DND-41 (cell line): ENCODE results near the gene MYH7B.

ENCODE experiments used
- ATAC-seq: fragments of 200-7000 bp; cut with Tn5 transposase; 3 replicates; pipeline ENCODE4 v1.9.1; 2021; ENCODE audit warnings: low read depth; ENCODE audit not compliant: insufficient read depth
- DNase-seq: peaks from one replicate; pipeline ENCODE4 v3.0.0-alpha.2; 2020
- H2AFZ ChIP-seq: 2 replicates; pipeline ENCODE4 v1.6.0; 2012; ENCODE audit warnings: low read depth, low read length
- H3K27ac ChIP-seq: 2 replicates; pipeline ENCODE4 v1.5.1; 2012; ENCODE audit warnings: low read length, inconsistent platforms
- H3K27me3 ChIP-seq: fragments of 200-600 bp; sonication (generic); 2 replicates; pipeline ENCODE4 v1.6.0; 2012; ENCODE audit warnings: low read length, mild to moderate bottlenecking, inconsistent platforms; ENCODE audit not compliant: insufficient read depth, poor library complexity
- H3K36me3 ChIP-seq: 2 replicates; pipeline ENCODE4 v1.5.1; 2012; ENCODE audit warnings: low read length, inconsistent platforms; ENCODE audit not compliant: insufficient read depth
- H3K4me1 ChIP-seq: 2 replicates; pipeline ENCODE4 v1.5.1; 2012; ENCODE audit warnings: mild to moderate bottlenecking, low read length; ENCODE audit not compliant: insufficient read depth
- H3K4me2 ChIP-seq: 2 replicates; pipeline ENCODE4 v1.6.0; 2012; ENCODE audit warnings: mild to moderate bottlenecking, moderate library complexity, low read length, inconsistent platforms; ENCODE audit not compliant: insufficient read depth
- H3K4me3 ChIP-seq, 2 experiments: fragments of 200-600 bp in 1 of 2; shearing (Covaris generic) in 1 of 2; 2 replicates each; pipeline ENCODE4 v1.5.1; 2012 to 2016; ENCODE audit warnings: inconsistent platforms in 2 of 2, low read length in 2 of 2, mild to moderate bottlenecking in 2 of 2, low read depth in 1 of 2, moderate library complexity in 1 of 2
- H3K79me2 ChIP-seq: 2 replicates; pipeline ENCODE4 v1.6.0; 2012; ENCODE audit warnings: low read length, inconsistent platforms; ENCODE audit not compliant: insufficient read depth
- H3K9ac ChIP-seq: 2 replicates; pipeline ENCODE4 v1.6.0; 2012; ENCODE audit warnings: low read depth, mild to moderate bottlenecking, inconsistent platforms, low read length, moderate library complexity
- H3K9me3 ChIP-seq: 2 replicates; pipeline ENCODE4 v1.5.1; 2012; ENCODE audit warnings: low read length, moderate library complexity, mild to moderate bottlenecking, inconsistent platforms; ENCODE audit not compliant: insufficient read depth, severe bottlenecking
- H4K20me1 ChIP-seq: 2 replicates; pipeline ENCODE4 v1.6.0; 2012; ENCODE audit warnings: low read length; ENCODE audit not compliant: insufficient read depth
- EZH2 ChIP-seq: IDR thresholded peaks from 3 replicates; pipeline ENCODE4 v1.6.1; 2012; ENCODE audit warnings: borderline replicate concordance, low read depth, mild to moderate bottlenecking, moderate library complexity, low read length, inconsistent platforms; ENCODE audit not compliant: severe bottlenecking
- TF ChIP-seq, protein P1 (sequence below): IDR thresholded peaks from 2 replicates; pipeline ENCODE4 v1.5.1; 2012; ENCODE audit warnings: borderline replicate concordance, low read length, moderate library complexity, mild to moderate bottlenecking; ENCODE audit not compliant: poor library complexity, severe bottlenecking; ENCODE audit errors: extremely low read depth

Gene MYH7B

GRCh38 chr20:34990661-34991214 lies 35.1 kb downstream of the MYH7B start:
- TF ChIP-seq EZH2 = no peak
- no peak for DNase-seq
- H3K4me3 ChIP-seq = no peak overlapping the region
- H3K4me1 ChIP-seq = no peaks in the 10 kb centered on the region
- H3K27ac ChIP-seq = no peak overlapping the region
- no peak overlapping the region for H3K4me2 ChIP-seq
- peaks cover 30% of the 10 kb centered on the region for H3K36me3 ChIP-seq
- H4K20me1 ChIP-seq = peaks cover 7% of the 10 kb centered on the region; the same call in 1 of the 2 replicates
- H2AFZ ChIP-seq = no peak overlapping the region
- H3K9ac ChIP-seq = no peak overlapping the region
- ATAC-seq = no peak
- H3K27me3 ChIP-seq = no peaks in the 10 kb centered on the region
- H3K9me3 ChIP-seq = no peaks in the 10 kb centered on the region
- H3K79me2 ChIP-seq = no peaks in the 10 kb centered on the region

DNA sequence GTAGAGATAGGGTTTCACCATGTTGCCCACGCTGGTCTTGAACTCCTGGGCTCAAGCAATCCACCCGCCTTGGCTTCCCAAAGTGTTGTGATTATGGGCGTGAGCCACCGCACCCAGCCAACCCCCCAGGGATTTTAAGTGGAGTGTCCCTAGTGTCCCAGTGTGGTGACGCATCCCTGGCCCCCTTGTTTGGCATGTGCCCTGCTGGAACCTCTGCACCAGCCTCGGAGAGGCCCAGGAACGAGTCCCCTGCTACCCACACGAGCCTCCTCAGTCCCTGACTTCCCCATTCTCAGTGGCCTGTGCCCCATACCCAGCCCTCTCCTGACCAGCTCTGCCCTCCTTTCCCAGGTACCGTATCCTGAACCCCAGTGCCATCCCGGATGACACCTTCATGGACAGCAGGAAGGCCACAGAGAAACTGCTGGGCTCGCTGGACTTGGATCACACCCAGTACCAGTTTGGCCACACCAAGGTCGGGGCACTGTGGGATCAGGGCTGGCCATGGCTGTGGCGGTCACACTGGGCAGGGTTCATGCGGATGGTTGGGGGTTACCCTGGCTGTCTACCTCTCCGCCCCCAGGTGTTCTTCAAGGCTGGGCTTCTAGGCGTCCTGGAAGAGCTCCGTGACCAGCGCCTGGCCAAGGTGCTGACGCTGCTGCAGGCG lies 37.2 kb downstream of the MYH7B start:
- Histone ChIP-seq H3K4me2 (no peak overlapping the region), H3K27me3 (no peaks in the 10 kb centered on the region), H3K4me3 (no peak overlapping the region), H3K36me3 (peaks cover 45% of the 10 kb centered on the region), H2AFZ (no peak overlapping the region), H3K9ac (no peak overlapping the region), H3K4me1 (no peaks in the 10 kb centered on the region), H3K79me2 (no peaks in the 10 kb centered on the region), H3K27ac (no peak overlapping the region), H3K9me3 (no peaks in the 10 kb centered on the region), H4K20me1 (peaks cover 7% of the 10 kb centered on the region; the same call in 1 of the 2 replicates)
- no peak for DNase-seq
- ATAC-seq = no peak
- TF ChIP-seq EZH2 = no peak
- TF ChIP-seq, protein P1, sequence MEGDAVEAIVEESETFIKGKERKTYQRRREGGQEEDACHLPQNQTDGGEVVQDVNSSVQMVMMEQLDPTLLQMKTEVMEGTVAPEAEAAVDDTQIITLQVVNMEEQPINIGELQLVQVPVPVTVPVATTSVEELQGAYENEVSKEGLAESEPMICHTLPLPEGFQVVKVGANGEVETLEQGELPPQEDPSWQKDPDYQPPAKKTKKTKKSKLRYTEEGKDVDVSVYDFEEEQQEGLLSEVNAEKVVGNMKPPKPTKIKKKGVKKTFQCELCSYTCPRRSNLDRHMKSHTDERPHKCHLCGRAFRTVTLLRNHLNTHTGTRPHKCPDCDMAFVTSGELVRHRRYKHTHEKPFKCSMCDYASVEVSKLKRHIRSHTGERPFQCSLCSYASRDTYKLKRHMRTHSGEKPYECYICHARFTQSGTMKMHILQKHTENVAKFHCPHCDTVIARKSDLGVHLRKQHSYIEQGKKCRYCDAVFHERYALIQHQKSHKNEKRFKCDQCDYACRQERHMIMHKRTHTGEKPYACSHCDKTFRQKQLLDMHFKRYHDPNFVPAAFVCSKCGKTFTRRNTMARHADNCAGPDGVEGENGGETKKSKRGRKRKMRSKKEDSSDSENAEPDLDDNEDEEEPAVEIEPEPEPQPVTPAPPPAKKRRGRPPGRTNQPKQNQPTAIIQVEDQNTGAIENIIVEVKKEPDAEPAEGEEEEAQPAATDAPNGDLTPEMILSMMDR = no peak

DNA sequence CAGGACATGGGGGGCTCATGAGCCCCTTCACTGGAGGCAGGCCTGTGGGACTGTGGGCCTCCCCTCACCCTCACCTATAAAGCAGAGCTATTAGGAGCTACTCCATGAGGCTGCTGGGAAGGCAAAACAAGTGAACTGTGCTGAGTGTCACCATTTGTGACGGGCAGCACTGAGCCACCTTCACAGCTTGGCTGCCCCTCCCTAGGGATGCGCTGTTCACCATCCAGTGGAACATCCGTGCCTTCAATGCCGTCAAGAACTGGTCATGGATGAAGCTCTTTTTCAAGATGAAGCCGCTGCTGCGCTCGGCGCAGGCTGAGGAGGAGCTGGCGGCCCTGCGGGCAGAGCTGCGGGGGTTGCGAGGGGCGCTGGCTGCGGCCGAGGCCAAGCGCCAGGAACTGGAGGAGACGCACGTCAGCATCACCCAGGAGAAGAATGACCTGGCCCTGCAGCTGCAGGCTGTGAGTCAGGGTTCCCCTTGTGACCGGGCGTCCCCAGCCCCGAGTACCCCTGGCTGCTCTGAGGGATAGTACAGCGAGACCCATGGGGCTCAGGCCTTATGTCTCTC lies 38.4 kb downstream of the MYH7B start:
- Histone ChIP-seq H3K4me2 (no peak overlapping the region), H3K79me2 (no peaks in the 10 kb centered on the region), H3K9ac (no peak overlapping the region), H3K4me1 (no peaks in the 10 kb centered on the region), H2AFZ (no peak overlapping the region), H3K36me3 (peaks cover 56% of the 10 kb centered on the region), H3K27me3 (no peaks in the 10 kb centered on the region), H3K9me3 (no peaks in the 10 kb centered on the region), H4K20me1 (peaks cover 18% of the 10 kb centered on the region), H3K27ac (no peak overlapping the region), H3K4me3 (no peak overlapping the region)
- ATAC-seq = no peak
- TF ChIP-seq EZH2 = no peak
- TF ChIP-seq, protein P1 = no peak
- no peak for DNase-seq

GRCh38 chr20:34994509-34995131 lies 39.0 kb downstream of the MYH7B start:
- Histone ChIP-seq H3K4me1 (no peaks in the 10 kb centered on the region), H3K9ac (no peak overlapping the region), H3K27me3 (no peaks in the 10 kb centered on the region), H3K4me3 (no peak overlapping the region), H3K27ac (no peak overlapping the region), H3K4me2 (no peak overlapping the region), H3K36me3 (peaks cover 62% of the 10 kb centered on the region), H4K20me1 (peaks cover 19% of the 10 kb centered on the region), H3K79me2 (no peaks in the 10 kb centered on the region), H2AFZ (no peak overlapping the region), H3K9me3 (no peaks in the 10 kb centered on the region)
- no peak for TF ChIP-seq EZH2
- TF ChIP-seq, protein P1 = no peak
- no peak for DNase-seq
- ATAC-seq = no peak
